Lower leg skin (tissue), 3 donors: ENCODE results near the gene HAUS3.

Experiments
- CTCF ChIP-seq, 3 donors: fragments of 450-650 bp; IDR thresholded peaks; one replicate each; pipeline ENCODE4 v1.5.1; 2016; ENCODE audit warnings: antibody characterized with exemption in 3 of 3, mild to moderate bottlenecking in 3 of 3, moderate library complexity in 2 of 3
- POLR2A ChIP-seq, 2 donors: fragments of 450-650 bp; IDR thresholded peaks; one replicate each; pipeline ENCODE4 v1.6.1; 2016 to 2017; ENCODE audit warnings: antibody characterized with exemption in 2 of 2, mild to moderate bottlenecking in 1 of 2, moderate library complexity in 1 of 2

GRCh38 chr4:2272026-2272827 is 30.3 kb upstream of the HAUS3 start:
- TF ChIP-seq POLR2A (IDR thresholded peaks at IDR 0.05) (no peak), CTCF (IDR thresholded peaks at IDR 0.05) (no peak)
